HepG2 (cell line): ENCODE data around the gene MCU. TPM values are rescaled to one million over a fixed set of nuclear protein-coding genes. Genes with fewer than 3 reads are reported as not detected.
A peak's percentile ranks its signal among the peaks of the same experiment; 100 is the strongest.

ENCODE experiments used
- ATAC-seq: fragments of 200-7000 bp; cut with Tn5 transposase; 3 replicates; pipeline ENCODE4 v1.9.1; 2020; ENCODE audit warnings: mild to moderate bottlenecking, moderate library complexity
- BruUV-seq: library from RNA; stranded (reverse); fragments of 400-500 nt; replicated peaks from 2 replicates; lab custom pipeline; 2021; lab: Mats Ljungman, UMichigan
- CTCF ChIA-PET: fragments of 300-600 bp; formaldehyde crosslinking; extraction: SDS; loops from one replicate; lab custom pipeline; 2021; ENCODE audit warnings: low total read pairs, inconsistent platforms, low intra/inter-chr PET ratio; lab: Yijun Ruan, JAX
- POLR2A ChIA-PET: fragments of 350-600 bp; sonication (Branson Sonifier 250); formaldehyde crosslinking; loops from one replicate; lab custom pipeline; 2020; ENCODE audit warnings: antibody characterized with exemption, inconsistent platforms; lab: Yijun Ruan, JAX
- DNase-seq: peaks from one replicate; pipeline ENCODE4 v3.0.0-alpha.2; 2015; ENCODE audit warnings: low spot score
- FAIRE-seq: peaks from 3 replicates; lab custom pipeline; 2011; peaks lifted over from hg19 to GRCh38; lab: Jason Lieb, UNC
- H2AFZ ChIP-seq: one replicate; pipeline ENCODE4 v1.6.1; 2011; ENCODE audit warnings: low read length, inconsistent platforms
- H3K27ac ChIP-seq: fragments of 300-600 bp; 3 replicates; pipeline ENCODE4 v1.8.0; 2011; ENCODE audit warnings: mixed run types, mild to moderate bottlenecking, mixed read lengths, low read length, inconsistent platforms; ENCODE audit not compliant: insufficient read depth; ENCODE audit errors: extremely low read length
- H3K27me3 ChIP-seq, 2 experiments: fragments of 200-600 bp in 1 of 2; 2 replicates in 1 of 2; 3 replicates in 1 of 2; pipeline versions ENCODE4 v1.6.0 to v1.8.0; 2011; ENCODE audit warnings: low read length in 2 of 2, mild to moderate bottlenecking in 2 of 2, moderate library complexity in 2 of 2, inconsistent platforms in 1 of 2; ENCODE audit not compliant: insufficient read depth in 2 of 2, control insufficient read depth in 1 of 2
- H3K36me3 ChIP-seq, 2 experiments: fragments of 200-600 bp in 1 of 2; replicated peaks in 1 of 2; 2 replicates in 1 of 2; 3 replicates in 1 of 2; pipeline versions ENCODE4 v1.5.1 to v1.8.0; 2011; ENCODE audit warnings: low read length in 2 of 2, inconsistent platforms in 1 of 2; ENCODE audit not compliant: insufficient read depth in 2 of 2, control insufficient read depth in 1 of 2
- H3K4me1 ChIP-seq: 2 replicates; pipeline ENCODE4 v1.5.1; 2012; ENCODE audit warnings: low read length, inconsistent platforms; ENCODE audit not compliant: insufficient read depth
- H3K4me2 ChIP-seq: 2 replicates; pipeline ENCODE4 v1.6.0; 2011; ENCODE audit warnings: low read depth, low read length, inconsistent platforms
- H3K4me3 ChIP-seq, 3 experiments: fragments of 200-600 bp in 1 of 3; sonication (generic), shearing (Covaris generic) in 1 of 3; replicated peaks in 1 of 3; 2 replicates each; pipeline ENCODE4 v1.5.1; 2011 to 2016; ENCODE audit warnings: low read length in 3 of 3, inconsistent platforms in 2 of 3, low read depth in 2 of 3, mild to moderate bottlenecking in 2 of 3, control low read depth in 1 of 3, mixed read lengths in 1 of 3; ENCODE audit not compliant: insufficient read depth in 1 of 3
- H3K79me2 ChIP-seq: one replicate; pipeline ENCODE4 v1.6.1; 2011; ENCODE audit warnings: low read length, inconsistent platforms; ENCODE audit not compliant: insufficient read depth
- H3K9ac ChIP-seq: 2 replicates; pipeline ENCODE4 v1.6.0; 2011; ENCODE audit warnings: mild to moderate bottlenecking, low read depth, low read length, inconsistent platforms; ENCODE audit not compliant: insufficient read depth
- H3K9me3 ChIP-seq: 2 replicates; pipeline ENCODE4 v1.5.1; 2012; ENCODE audit warnings: mild to moderate bottlenecking, low read length
- H4K20me1 ChIP-seq: 2 replicates; pipeline ENCODE4 v1.6.0; 2011; ENCODE audit warnings: inconsistent platforms, mild to moderate bottlenecking, low read length, moderate library complexity; ENCODE audit not compliant: insufficient read depth
- CEBPB ChIP-seq: IDR thresholded peaks from 2 replicates; pipeline ENCODE4 v1.6.1; 2011; ENCODE audit warnings: low read depth, low read length, improper control_type of control experiment, borderline replicate concordance
- LCORL ChIP-seq, 2 experiments: fragments of 450-650 bp in 1 of 2; sonication (generic) in 1 of 2; formaldehyde crosslinking in 1 of 2; IDR thresholded peaks; 2 replicates each; pipeline versions ENCODE4 v1.5.0 to v1.6.1; 2017 to 2020; ENCODE audit warnings: antibody characterized with exemption in 1 of 2, missing genetic modification reagents in 1 of 2
- MAZ ChIP-seq, 2 experiments: sonication (generic) in 1 of 2; formaldehyde crosslinking in 1 of 2; IDR thresholded peaks; 2 replicates each; pipeline versions ENCODE4 v1.5.0 to v1.6.1; 2012 to 2020; ENCODE audit warnings: low read depth in 2 of 2, mild to moderate bottlenecking in 2 of 2, borderline replicate concordance in 1 of 2, improper control_type of control experiment in 1 of 2, low read length in 1 of 2, missing genetic modification reagents in 1 of 2, moderate library complexity in 1 of 2
- PCBP2 ChIP-seq: fragments of 200-400 bp; formaldehyde crosslinking; optimal IDR thresholded peaks from 2 replicates; pipeline ENCODE3; 2018; ENCODE audit warnings: low read length, low read depth; ENCODE audit not compliant: poor library complexity, severe bottlenecking
- ZNF678 ChIP-seq: sonication (generic); formaldehyde crosslinking; IDR thresholded peaks from 2 replicates; pipeline ENCODE4 v1.4.0; 2020; ENCODE audit warnings: mild to moderate bottlenecking, missing genetic modification reagents
- WGBS: methylation state at CpG from one replicate; pipeline ENCODE4 v1.1.6; 2017; ENCODE audit warnings: low lambda C conversion rate; 5-methylcytosine and 5-hydroxymethylcytosine counted together
- in situ Hi-C: cut with HindIII; loops from 2 replicates; pipeline ENCODE4 v1.10.0; 2017; ENCODE audit warnings: low pct_unique_long_range_greater_than_20kb; ENCODE audit not compliant: extremely low pct_ligation_motif_present
- intact Hi-C: fragments of 100-400 bp; cut with micrococcal nuclease; formaldehyde crosslinking; loops from one replicate; pipeline ENCODE4 v1.10.0; 2022; ENCODE audit not compliant: unreplicated experiment
- polyA plus RNA-seq, 8 experiments: library from polyadenylated mRNA; depleted of rRNA in 3 of 8; stranded (reverse) in 7 of 8; unstranded in 1 of 8; fragments of >200 nt; fragmentation: Illumina TruSeq in 4 of 8; extraction: Trizol in 4 of 8; gene quantifications; 2 replicates each; pipeline versions ENCODE4 v1.2.1 to v1.2.3, GENCODE V29; 2011 to 2016; ENCODE audit warnings: low read depth in 4 of 8, missing spikeins in 1 of 8, mixed read lengths in 1 of 8; ENCODE audit not compliant: insufficient read depth in 1 of 8
- total RNA-seq, 5 experiments: library from RNA; depleted of rRNA; stranded (reverse); fragments of >200 nt; fragmentation: Illumina TruSeq; extraction: Trizol; gene quantifications; 2 replicates each; pipeline ENCODE4 v1.2.3, GENCODE V29; 2016; ENCODE audit warnings: low read depth in 1 of 5

The MCU gene
- total and polyA plus RNA-seq, 2 of the 13 experiments (the other 11 are each of a cell fraction or from before 2014, with no cell fraction given), result 25.9 to 64.5 TPM

GRCh38 chr10:72895236-72895850 lies 203.4 kb downstream of the MCU start:
- H3K4me1 ChIP-seq, result peaks cover 24% of the 10 kb centered on the region
- no peak overlapping the region for H3K4me3 ChIP-seq
- H3K27ac ChIP-seq, result no peak overlapping the region
- H3K4me2 ChIP-seq, result no peak overlapping the region
- no peaks in the 10 kb centered on the region for H3K9me3 ChIP-seq
- H4K20me1 ChIP-seq, result no peaks in the 10 kb centered on the region
- intact Hi-C loops, result no loop called here
- in situ Hi-C loops, result no loop called here
- TF ChIP-seq PCBP2 (peak; percentile 80), MAZ (IDR thresholded peaks at IDR 0.05; ENCODE audit: borderline replicate concordance, low read depth, low read length) (no peak), MAZ (CRISPR knock-in tag; IDR thresholded peaks at IDR 0.05; ENCODE audit: low read depth) (no peak), LCORL (IDR thresholded peaks at IDR 0.05) (peak; percentile 91), LCORL (CRISPR knock-in tag; IDR thresholded peaks at IDR 0.05) (no peak)
- H3K9ac ChIP-seq, result no peak overlapping the region
- no peak overlapping the region for H2AFZ ChIP-seq
- no TSS peak for BruUV-seq
- DNase-seq, result no peak
- no peaks in the 10 kb centered on the region for H3K36me3 ChIP-seq
- no peaks in the 10 kb centered on the region for H3K79me2 ChIP-seq
- no peaks in the 10 kb centered on the region; a peak in 2 of 5 replicates for H3K27me3 ChIP-seq
- no peak for ATAC-seq
- WGBS, result 40% methylated on average over 11 of the region's 11 CpGs
- CTCF ChIA-PET, result no interaction called here
- FAIRE-seq, result no peak
- POLR2A ChIA-PET, result no interaction called here

- TF ChIP-seq ZNF678 (CRISPR knock-in tag) (no peak), CEBPB (peak; percentile 17; the same call in 1 of the 2 replicates)
- ATAC-seq (no peak; the same call in 2 of the 3 replicates), DNase-seq (no peak), FAIRE-seq (no peak)
- H3K9me3 ChIP-seq, result no peaks in the 10 kb centered on the region
- no peak overlapping the region for H2AFZ ChIP-seq
- no peak overlapping the region for H3K4me2 ChIP-seq
- no peaks in the 10 kb centered on the region for H4K20me1 ChIP-seq
- WGBS, result 77% methylated on average over 8 of the region's 10 CpGs
- ChIA-PET CTCF (no interaction called here), POLR2A (no interaction called here)
- peaks cover 1% of the 10 kb centered on the region; the same call in 1 of the 2 replicates for H3K4me1 ChIP-seq
- intact Hi-C loops (no loop called here), in situ Hi-C loops (no loop called here)
- BruUV-seq, result no TSS peak
- H3K27me3 ChIP-seq, result no peaks in the 10 kb centered on the region; a peak in 1 of 5 replicates
- no peak overlapping the region for H3K4me3 ChIP-seq
- H3K9ac ChIP-seq, result no peak overlapping the region
- H3K36me3 ChIP-seq, result no peaks in the 10 kb centered on the region
- no peak overlapping the region for H3K27ac ChIP-seq
- H3K79me2 ChIP-seq, result no peaks in the 10 kb centered on the region
Observed at GRCh38 chr10:72898616-72899015, 206.7 kb downstream of the MCU start.
